Measurements from ENCODE around the gene CELF5.
"Not testable (repeated sequence)": the region's sequence is repeated elsewhere in the genome, so short reads cannot be mapped to it uniquely, and the experiment has no call there.

The CELF5 gene

GRCh38 chr19:3194106-3195087 is 30.1 kb upstream of the CELF5 start:
- Histone ChIP-seq H3K4me3 (ENCODE audit: low read length) (no peak overlapping the region), H3K27me3 (ENCODE audit: insufficient read depth, low read length) (no peaks in the 10 kb centered on the region), H3K36me3 (ENCODE audit: insufficient read depth, low read length) (peaks cover 24% of the 10 kb centered on the region), H3K4me1 (ENCODE audit: insufficient read depth, low read length) (no peaks in the 10 kb centered on the region), H2AFZ (ENCODE audit: low read depth, low read length) (no peak overlapping the region), H3K9me3 (ENCODE audit: low read length) (no peaks in the 10 kb centered on the region)

DNA sequence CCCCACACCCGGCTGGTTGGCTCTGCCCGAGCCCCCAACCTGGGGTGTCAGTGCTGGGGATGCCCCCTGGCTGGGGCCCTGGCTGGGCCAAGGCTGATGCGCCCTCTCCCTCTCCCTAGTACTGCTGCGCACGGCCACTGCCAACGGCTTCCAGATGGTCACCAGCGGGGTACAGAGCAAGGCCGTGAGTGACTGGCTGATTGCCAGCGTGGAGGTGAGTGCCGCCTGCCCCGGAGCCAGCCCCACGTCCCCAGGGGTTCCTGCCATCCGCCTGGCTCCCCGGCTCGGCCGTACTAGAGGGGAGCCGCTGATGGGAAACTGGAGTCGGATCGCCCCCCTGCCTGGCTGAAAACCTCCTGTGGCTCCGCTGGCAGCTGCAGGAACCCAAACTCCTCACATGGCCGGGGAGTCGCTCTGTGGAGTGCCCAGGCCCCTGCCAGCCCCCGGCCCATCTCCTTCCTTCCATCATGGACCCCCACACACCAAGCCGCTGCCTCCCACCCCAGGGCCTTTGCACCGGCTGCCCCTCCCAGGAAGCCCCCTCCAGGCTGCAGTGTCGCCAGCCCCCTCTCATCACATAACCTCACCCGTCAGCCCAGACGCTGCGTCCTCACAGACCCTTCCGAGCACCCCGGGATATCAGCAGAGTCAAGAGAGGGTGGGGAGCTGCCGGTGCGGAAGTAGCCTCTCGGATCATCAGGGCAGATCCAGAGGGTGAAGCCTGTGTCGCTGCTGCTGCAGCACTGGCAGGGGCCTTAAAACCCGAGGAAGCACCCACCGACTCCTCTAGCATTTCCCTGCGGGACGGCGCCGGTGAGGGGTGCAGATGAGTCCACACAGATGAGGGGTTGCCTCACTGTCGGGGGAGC is 28.2 kb upstream of the CELF5 start:
- Histone ChIP-seq H3K27me3 (ENCODE audit: insufficient read depth, low read length) (no peaks in the 10 kb centered on the region), H2AFZ (ENCODE audit: low read depth, low read length) (no peak overlapping the region), H3K4me3 (ENCODE audit: low read length) (no peak overlapping the region), H3K36me3 (ENCODE audit: insufficient read depth, low read length) (peaks cover 24% of the 10 kb centered on the region), H3K9me3 (ENCODE audit: low read length) (no peaks in the 10 kb centered on the region), H3K4me1 (ENCODE audit: insufficient read depth, low read length) (no peaks in the 10 kb centered on the region)

GRCh38 chr19:3196933-3197205 is 27.6 kb upstream of the CELF5 start:
- Histone ChIP-seq H3K4me1 (ENCODE audit: insufficient read depth, low read length) (no peaks in the 10 kb centered on the region), H3K27me3 (ENCODE audit: insufficient read depth, low read length) (no peaks in the 10 kb centered on the region)

GRCh38 chr19:3198901-3199700 is 25.4 kb upstream of the CELF5 start:
- Histone ChIP-seq H3K27me3 (ENCODE audit: insufficient read depth, low read length) (no peaks in the 10 kb centered on the region), H3K9me3 (ENCODE audit: low read length) (no peaks in the 10 kb centered on the region), H3K4me3 (ENCODE audit: low read length) (no peak overlapping the region), H3K4me1 (ENCODE audit: insufficient read depth, low read length) (no peaks in the 10 kb centered on the region), H2AFZ (ENCODE audit: low read depth, low read length) (no peak overlapping the region), H3K36me3 (ENCODE audit: insufficient read depth, low read length) (peaks cover 31% of the 10 kb centered on the region)

More at GRCh38 chr19:3196933-3197205, 27.6 kb upstream of the CELF5 start:
- H3K9me3 ChIP-seq (ENCODE audit: low read length) = no peaks in the 10 kb centered on the region
- no peak overlapping the region for H3K4me3 ChIP-seq (ENCODE audit: low read length)
- peaks cover 27% of the 10 kb centered on the region for H3K36me3 ChIP-seq (ENCODE audit: insufficient read depth, low read length)
- H2AFZ ChIP-seq (ENCODE audit: low read depth, low read length) = no peak overlapping the region

- Histone ChIP-seq H3K9me3 (ENCODE audit: low read length) (no peaks in the 10 kb centered on the region), H3K4me3 (ENCODE audit: low read length) (no peak overlapping the region), H3K4me1 (ENCODE audit: insufficient read depth, low read length) (no peaks in the 10 kb centered on the region), H2AFZ (ENCODE audit: low read depth, low read length) (no peak overlapping the region), H3K36me3 (ENCODE audit: insufficient read depth, low read length) (peaks cover 33% of the 10 kb centered on the region), H3K27me3 (ENCODE audit: insufficient read depth, low read length) (no peaks in the 10 kb centered on the region)
Measured at GRCh38 chr19:3201072-3201700, 23.3 kb upstream of the CELF5 start.

DNA sequence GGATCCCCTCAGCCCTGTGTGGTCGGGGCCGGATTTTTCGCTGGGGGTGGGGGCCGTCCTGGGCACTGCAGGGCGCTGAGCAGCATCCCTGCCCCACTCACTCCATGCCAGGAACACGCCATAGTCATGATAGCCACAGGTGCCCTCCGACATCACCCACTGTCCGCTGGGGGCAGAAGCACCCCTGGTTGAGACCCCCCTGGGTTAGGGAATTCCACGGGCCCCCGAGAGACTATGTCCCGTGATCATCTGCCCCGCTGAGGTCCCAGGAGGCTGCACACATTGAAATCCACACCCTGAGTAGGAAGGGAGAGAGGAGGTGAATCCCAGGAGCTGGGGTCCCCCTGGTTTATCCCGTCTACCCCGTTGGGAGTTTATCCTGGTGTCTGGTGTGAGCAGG is 22.6 kb upstream of the CELF5 start:
- H3K36me3 ChIP-seq (ENCODE audit: insufficient read depth, low read length) = peaks cover 31% of the 10 kb centered on the region

GRCh38 chr19:3202346-3202745 is 22.1 kb upstream of the CELF5 start:
- H3K36me3 ChIP-seq (ENCODE audit: insufficient read depth, low read length) = peaks cover 33% of the 10 kb centered on the region
- H3K27me3 ChIP-seq (ENCODE audit: insufficient read depth, low read length) = no peaks in the 10 kb centered on the region
- no peak overlapping the region for H3K4me3 ChIP-seq (ENCODE audit: low read length)
- no peak overlapping the region for H2AFZ ChIP-seq (ENCODE audit: low read depth, low read length)
- H3K9me3 ChIP-seq (ENCODE audit: low read length) = no peaks in the 10 kb centered on the region
- no peaks in the 10 kb centered on the region for H3K4me1 ChIP-seq (ENCODE audit: insufficient read depth, low read length)

More for the DNA sequence above, 22.6 kb upstream of the CELF5 start:
- Histone ChIP-seq H3K27me3 (ENCODE audit: insufficient read depth, low read length) (no peaks in the 10 kb centered on the region), H3K4me3 (ENCODE audit: low read length) (no peak overlapping the region), H3K9me3 (ENCODE audit: low read length) (no peaks in the 10 kb centered on the region), H3K4me1 (ENCODE audit: insufficient read depth, low read length) (no peaks in the 10 kb centered on the region), H2AFZ (ENCODE audit: low read depth, low read length) (no peak overlapping the region)

- H3K27me3 ChIP-seq (ENCODE audit: insufficient read depth, low read length); H3K4me3 ChIP-seq (ENCODE audit: low read length); H3K4me1 ChIP-seq (ENCODE audit: insufficient read depth, low read length); H2AFZ ChIP-seq (ENCODE audit: low read depth, low read length); H3K9me3 ChIP-seq (ENCODE audit: low read length): not testable (repeated sequence)
- peaks cover 34% of the 10 kb centered on the region for H3K36me3 ChIP-seq (ENCODE audit: insufficient read depth, low read length)
Measured at GRCh38 chr19:3202895-3203294, 21.6 kb upstream of the CELF5 start.

GRCh38 chr19:3203805-3204645 is 20.4 kb upstream of the CELF5 start:
- Histone ChIP-seq H2AFZ (ENCODE audit: low read depth, low read length) (no peak overlapping the region), H3K4me1 (ENCODE audit: insufficient read depth, low read length) (no peaks in the 10 kb centered on the region), H3K4me3 (ENCODE audit: low read length) (no peak overlapping the region), H3K27me3 (ENCODE audit: insufficient read depth, low read length) (no peaks in the 10 kb centered on the region), H3K9me3 (ENCODE audit: low read length) (no peaks in the 10 kb centered on the region), H3K36me3 (ENCODE audit: insufficient read depth, low read length) (peaks cover 35% of the 10 kb centered on the region)

DNA sequence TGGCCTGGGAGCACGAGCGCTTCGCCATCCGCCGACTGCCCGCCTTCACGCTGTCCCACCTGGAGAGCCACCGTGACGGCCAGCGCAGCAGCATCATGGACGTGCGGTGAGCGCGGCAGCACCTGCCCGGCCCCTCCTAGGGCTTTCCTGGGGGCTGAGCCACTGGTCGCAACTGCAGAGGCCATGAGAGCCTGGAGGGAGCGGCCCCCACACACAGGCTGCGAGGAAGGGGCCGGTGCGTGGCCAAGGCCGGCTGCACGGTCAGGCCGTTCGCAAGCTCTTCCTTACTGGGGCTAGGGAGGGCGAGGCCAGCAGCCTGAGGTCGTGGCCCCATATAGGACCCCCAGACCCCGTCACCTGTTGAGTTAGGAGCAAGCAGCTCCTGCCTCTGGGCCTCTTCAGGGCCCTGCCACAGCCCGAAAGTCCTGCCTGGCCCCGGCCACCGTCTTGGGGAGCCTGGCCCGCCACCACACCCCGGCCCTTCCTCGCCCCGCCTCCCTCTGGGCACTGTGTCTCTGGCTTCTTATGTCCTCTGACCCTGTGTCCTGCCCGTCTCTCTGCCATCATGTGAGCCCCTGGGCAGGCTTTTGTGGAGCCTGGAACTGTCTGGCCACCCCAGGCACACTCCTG is 19.7 kb upstream of the CELF5 start:
- no peak overlapping the region for H2AFZ ChIP-seq (ENCODE audit: low read depth, low read length)
- H3K9me3 ChIP-seq (ENCODE audit: low read length) = no peaks in the 10 kb centered on the region
- H3K27me3 ChIP-seq (ENCODE audit: insufficient read depth, low read length) = no peaks in the 10 kb centered on the region
- peaks cover 35% of the 10 kb centered on the region for H3K36me3 ChIP-seq (ENCODE audit: insufficient read depth, low read length)
- no peaks in the 10 kb centered on the region for H3K4me1 ChIP-seq (ENCODE audit: insufficient read depth, low read length)
- H3K4me3 ChIP-seq (ENCODE audit: low read length) = no peak overlapping the region

DNA sequence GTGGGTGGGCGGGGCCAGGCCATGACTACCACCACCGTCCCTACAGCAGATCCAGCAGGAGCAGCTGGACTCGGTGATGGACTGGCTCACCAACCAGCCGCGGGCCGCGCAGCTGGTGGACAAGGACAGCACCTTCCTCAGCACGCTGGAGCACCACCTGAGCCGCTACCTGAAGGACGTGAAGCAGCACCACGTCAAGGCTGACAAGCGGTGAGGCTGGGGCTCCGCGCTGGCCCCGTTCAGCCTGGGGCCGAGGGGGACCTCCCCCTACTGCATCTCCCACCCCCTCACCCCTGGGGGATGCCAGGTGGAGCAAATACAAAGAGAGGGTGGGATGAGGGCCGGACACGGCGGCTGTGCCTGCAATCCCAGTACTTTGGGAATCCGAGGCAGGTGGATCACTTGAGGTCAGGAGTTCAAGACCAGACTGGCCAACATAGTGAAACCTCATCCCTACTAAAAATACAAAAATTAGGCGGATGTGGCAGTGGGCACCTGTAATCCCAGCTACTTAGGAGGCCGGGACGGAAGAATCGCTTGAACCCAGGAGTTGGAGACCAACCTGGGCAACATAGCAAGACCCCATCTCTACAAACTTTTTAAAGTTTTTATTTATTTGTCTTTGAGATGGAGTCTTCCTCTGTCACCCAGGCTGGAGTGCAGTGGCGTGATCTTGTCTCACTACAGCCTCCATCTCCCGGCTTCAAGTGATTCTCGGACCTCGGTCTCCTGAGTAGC is 18.1 kb upstream of the CELF5 start:
- Histone ChIP-seq H3K4me1 (ENCODE audit: insufficient read depth, low read length) (no peaks in the 10 kb centered on the region), H3K36me3 (ENCODE audit: insufficient read depth, low read length) (peaks cover 35% of the 10 kb centered on the region), H2AFZ (ENCODE audit: low read depth, low read length) (no peak overlapping the region)

More for the DNA sequence above, 18.1 kb upstream of the CELF5 start:
- H3K4me3 ChIP-seq (ENCODE audit: low read length) = no peak overlapping the region
- H3K27me3 ChIP-seq (ENCODE audit: insufficient read depth, low read length) = no peaks in the 10 kb centered on the region
- H3K9me3 ChIP-seq (ENCODE audit: low read length) = no peaks in the 10 kb centered on the region

Measured in neuron (in vitro differentiated cells).